ENCODE results near the gene GBP6.

GRCh38 chr1:89352421-89352820 lies 11.4 kb upstream of the GBP6 start:
- TF ChIP-seq CTCF (IDR thresholded peaks at IDR 0.05) (no peak), POLR2A (IDR thresholded peaks at IDR 0.05) (no peak), POLR2AphosphoS5 (IDR thresholded peaks at IDR 0.05) (no peak)

All from upper lobe of left lung (tissue), 4 donors.